ENCODE results near the gene SUMF1. TPM values are rescaled to one million over a fixed set of nuclear protein-coding genes. Genes with fewer than 3 reads are reported as not detected.

SUMF1 gene
- total RNA-seq, 1 experiment from 2014 or later = 11.8 TPM

- no peak for DNase-seq (ENCODE audit: unreplicated experiment)
- POLR2A ChIA-PET = no interaction called here
- no peak for TF ChIP-seq CTCF (IDR thresholded peaks at IDR 0.05; ENCODE audit: unreplicated experiment)
- CTCF ChIA-PET = interaction anchor here (1.0 kb wide), 2 partner anchors 23 to 38 kb away, joined by 3 to 4 read pairs; no protein-coding TSS in a partner anchor
- Mint-ChIP-seq H3K4me3 (ENCODE audit: unreplicated experiment) (no peak overlapping the region), H3K27me3 (ENCODE audit: insufficient read depth, unreplicated experiment) (no peaks in the 10 kb centered on the region), H3K27ac (ENCODE audit: low read depth, unreplicated experiment) (no peak overlapping the region), H3K9me3 (ENCODE audit: unreplicated experiment) (peaks cover 8% of the 10 kb centered on the region), H3K36me3 (ENCODE audit: insufficient read depth, unreplicated experiment) (peaks cover 10% of the 10 kb centered on the region), H3K4me1 (ENCODE audit: insufficient read depth, unreplicated experiment) (no peaks in the 10 kb centered on the region)
- no TSS peak for BruUV-seq (replicated peaks)
- intact Hi-C loops (cut with micrococcal nuclease) = no loop called here
Observed at GRCh38 chr3:4373669-4374068, 93.4 kb downstream of the SUMF1 start.

DNA sequence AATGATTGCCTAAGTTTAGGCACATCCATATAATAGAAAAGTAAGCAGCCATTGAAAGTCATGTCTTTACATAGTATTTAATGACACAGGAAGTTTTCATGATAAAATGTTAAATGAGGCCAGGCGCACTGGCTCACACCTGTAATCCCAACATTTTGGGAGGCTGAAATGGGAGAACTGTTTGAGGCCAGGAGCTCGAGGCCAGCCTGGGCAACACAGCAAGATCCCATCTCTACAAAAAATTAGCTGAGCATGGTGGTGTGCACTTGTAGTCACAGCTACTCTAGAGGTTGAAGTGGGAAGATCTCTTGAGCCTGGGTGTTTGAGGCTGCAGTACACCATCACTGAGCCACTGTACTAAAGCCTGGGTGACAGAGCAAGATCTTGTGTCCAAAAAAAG, 104.5 kb downstream of the SUMF1 start:
- ChIA-PET CTCF (interaction anchor here (0.5 to 2.7 kb wide), 2 partner anchors 268 to 271 kb away, joined by 3 to 17 read pairs; no protein-coding TSS in a partner anchor), POLR2A (no interaction called here)
- no peak for DNase-seq (ENCODE audit: unreplicated experiment)
- no peak for TF ChIP-seq CTCF (IDR thresholded peaks at IDR 0.05; ENCODE audit: unreplicated experiment)
- no peaks in the 10 kb centered on the region for H3K4me1 Mint-ChIP-seq (ENCODE audit: insufficient read depth, unreplicated experiment)
- H3K9me3 Mint-ChIP-seq (ENCODE audit: unreplicated experiment) = no peaks in the 10 kb centered on the region
- no peak overlapping the region for H3K4me3 Mint-ChIP-seq (ENCODE audit: unreplicated experiment)
- H3K27me3 Mint-ChIP-seq (ENCODE audit: insufficient read depth, unreplicated experiment) = no peaks in the 10 kb centered on the region
- peaks cover 10% of the 10 kb centered on the region for H3K36me3 Mint-ChIP-seq (ENCODE audit: insufficient read depth, unreplicated experiment)
- H3K27ac Mint-ChIP-seq (ENCODE audit: low read depth, unreplicated experiment) = no peak overlapping the region
- intact Hi-C loops (cut with micrococcal nuclease) = no loop called here
- no TSS peak for BruUV-seq (replicated peaks)

- no peaks in the 10 kb centered on the region for H3K27me3 Mint-ChIP-seq (ENCODE audit: insufficient read depth, unreplicated experiment)
- H3K4me3 Mint-ChIP-seq (ENCODE audit: unreplicated experiment) = no peak overlapping the region
- H3K9me3 Mint-ChIP-seq (ENCODE audit: unreplicated experiment) = no peaks in the 10 kb centered on the region
- no peaks in the 10 kb centered on the region for H3K4me1 Mint-ChIP-seq (ENCODE audit: insufficient read depth, unreplicated experiment)
- BruUV-seq (replicated peaks) = no TSS peak
- POLR2A ChIA-PET = no interaction called here
- intact Hi-C loops (cut with micrococcal nuclease) = no loop called here
- CTCF ChIA-PET = interaction anchor here (0.6 to 2.7 kb wide), 4 partner anchors 10 to 295 kb away, joined by 3 to 17 read pairs (median 4); no protein-coding TSS in a partner anchor
- H3K27ac Mint-ChIP-seq (ENCODE audit: low read depth, unreplicated experiment) = no peak overlapping the region
- no peak for DNase-seq (ENCODE audit: unreplicated experiment)
- no peak for TF ChIP-seq CTCF (IDR thresholded peaks at IDR 0.05; ENCODE audit: unreplicated experiment)
- peaks cover 6% of the 10 kb centered on the region for H3K36me3 Mint-ChIP-seq (ENCODE audit: insufficient read depth, unreplicated experiment)
Observed at GRCh38 chr3:4360817-4361216, 106.3 kb downstream of the SUMF1 start.

DNA sequence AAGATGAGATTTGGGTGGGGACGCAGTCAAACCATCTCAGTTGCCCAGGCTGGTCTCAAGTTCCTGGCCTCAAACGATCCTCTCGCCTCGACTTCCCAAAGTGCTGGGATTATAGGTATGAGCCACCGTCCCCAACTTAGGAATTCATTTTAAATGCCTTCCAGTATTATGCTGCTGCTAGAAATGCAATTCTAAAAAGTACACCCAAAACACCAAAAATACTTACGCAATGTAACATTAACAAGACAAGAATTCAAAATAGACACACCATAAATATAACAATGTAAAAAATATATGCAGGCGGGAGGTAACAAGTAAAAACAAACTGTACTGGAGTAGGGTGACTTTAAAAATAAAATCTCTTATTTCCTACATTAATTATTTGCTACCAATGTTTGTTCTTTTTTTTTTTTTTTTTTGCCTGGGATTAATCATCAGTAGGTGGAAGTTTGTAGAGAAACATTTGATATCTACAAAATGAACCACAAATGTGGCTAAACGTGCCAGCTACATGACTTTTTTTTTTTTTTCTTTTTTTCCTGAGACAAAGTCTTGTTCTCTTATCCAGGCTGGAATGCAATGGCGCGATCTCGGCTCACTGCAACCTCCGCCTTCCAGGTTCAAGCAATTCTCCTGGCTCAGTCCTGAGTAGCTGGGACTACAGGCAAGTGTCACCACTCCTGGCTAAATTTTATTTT, 107.1 kb downstream of the SUMF1 start:
- ChIA-PET CTCF (interaction anchor here (0.7 to 2.7 kb wide), 3 partner anchors 9 to 274 kb away, joined by 3 to 17 read pairs (median 4); no protein-coding TSS in a partner anchor), POLR2A (no interaction called here)
- Mint-ChIP-seq H3K36me3 (ENCODE audit: insufficient read depth, unreplicated experiment) (peaks cover 6% of the 10 kb centered on the region), H3K27ac (ENCODE audit: low read depth, unreplicated experiment) (no peak overlapping the region), H3K27me3 (ENCODE audit: insufficient read depth, unreplicated experiment) (no peaks in the 10 kb centered on the region), H3K4me3 (ENCODE audit: unreplicated experiment) (no peak overlapping the region), H3K9me3 (ENCODE audit: unreplicated experiment) (no peaks in the 10 kb centered on the region), H3K4me1 (ENCODE audit: insufficient read depth, unreplicated experiment) (no peaks in the 10 kb centered on the region)
- no peak for TF ChIP-seq CTCF (IDR thresholded peaks at IDR 0.05; ENCODE audit: unreplicated experiment)
- DNase-seq (ENCODE audit: unreplicated experiment) = no peak
- no TSS peak for BruUV-seq (replicated peaks)
- intact Hi-C loops (cut with micrococcal nuclease) = no loop called here

Measured in MCF 10A (cell line).